Measurements from ENCODE around the gene MGARP.

- TF ChIP-seq CTCF (IDR thresholded peaks at IDR 0.05) = no peak
- no peak for TF ChIP-seq POLR2A (IDR thresholded peaks at IDR 0.05)
These were observed 4.7 kb downstream of the MGARP start for GRCh38 chr4:139275281-139275735.
